ENCODE data around the gene SLC7A8. TPM values are rescaled to one million over a fixed set of nuclear protein-coding genes. Genes with fewer than 3 reads are reported as not detected.
"Not testable (repeated sequence)": the region's sequence is repeated elsewhere in the genome, so short reads cannot be mapped to it uniquely, and the experiment has no call there.

SLC7A8 gene
- total RNA-seq, 2 experiments from 2014 or later: 4.0 to 11.4 TPM

GRCh38 chr14:23227566-23227965, 44.1 kb upstream of the SLC7A8 start:
- Histone ChIP-seq H3K79me2 (ENCODE audit: insufficient read depth, low read depth, low read length) (no peaks in the 10 kb centered on the region), H3K9me3 (ENCODE audit: low read length) (no peaks in the 10 kb centered on the region), H3K4me1 (ENCODE audit: insufficient read depth, low read length, poor library complexity, severe bottlenecking) (no peaks in the 10 kb centered on the region), H2AFZ (ENCODE audit: low read length) (no peak overlapping the region), H4K20me1 (ENCODE audit: insufficient read depth, low read length) (no peaks in the 10 kb centered on the region), H3K36me3 (ENCODE audit: insufficient read depth, low read length) (no peaks in the 10 kb centered on the region), H3K4me3 (ENCODE audit: low read depth, low read length, poor library complexity, severe bottlenecking) (no peak overlapping the region), H3K4me2 (ENCODE audit: low read length) (no peak overlapping the region), H3K9me2 (ENCODE audit: insufficient read depth, low read length) (no peaks in the 10 kb centered on the region), H3K27ac (ENCODE audit: low read depth, low read length, poor library complexity, severe bottlenecking) (no peak overlapping the region)
- POLR2A ChIA-PET: interaction anchor here (0.6 kb wide), 1 partner anchor 9 kb away, joined by 3 read pairs; no protein-coding TSS in a partner anchor
- no TSS peak for BruUV-seq (replicated peaks)
- intact Hi-C loops (cut with micrococcal nuclease; ENCODE audit: unreplicated experiment): no loop called here
- no peak for DNase-seq (ENCODE audit: low spot score)
- CTCF ChIA-PET (ENCODE audit: unreplicated experiment): no interaction called here
- TF ChIP-seq CTCF (conservative IDR thresholded peaks at IDR 0.05; ENCODE audit: low read length) (no peak), EZH2phosphoT487 (IDR thresholded peaks at IDR 0.05; ENCODE audit: borderline replicate concordance, low read depth, low read length) (no peak)

DNA sequence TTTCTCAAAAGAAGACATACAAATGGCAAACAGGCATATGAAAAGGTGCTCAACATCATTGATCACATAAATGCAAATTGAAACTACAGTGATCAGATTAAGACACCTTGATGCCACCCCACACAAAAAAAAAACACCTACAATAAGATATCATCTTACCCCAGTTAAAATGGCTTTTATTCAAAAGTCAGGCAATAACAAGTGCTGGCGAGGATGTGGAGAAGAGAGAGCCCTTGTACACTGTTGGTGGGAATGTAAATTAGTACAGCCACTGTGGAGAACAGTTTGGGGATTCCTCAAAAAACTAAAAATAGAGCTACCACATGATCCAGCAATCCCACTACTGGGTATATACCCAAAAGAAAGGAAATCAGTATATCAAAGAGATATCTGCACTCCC, 41.5 kb upstream of the SLC7A8 start:
- intact Hi-C loops (cut with micrococcal nuclease; ENCODE audit: unreplicated experiment); H3K4me1 ChIP-seq (ENCODE audit: insufficient read depth, low read length, poor library complexity, severe bottlenecking); POLR2A ChIA-PET; H3K79me2 ChIP-seq (ENCODE audit: insufficient read depth, low read depth, low read length); H3K9me3 ChIP-seq (ENCODE audit: low read length); H3K4me3 ChIP-seq (ENCODE audit: low read depth, low read length, poor library complexity, severe bottlenecking); H3K27ac ChIP-seq (ENCODE audit: low read depth, low read length, poor library complexity, severe bottlenecking); DNase-seq (ENCODE audit: low spot score); H3K9me2 ChIP-seq (ENCODE audit: insufficient read depth, low read length); H3K36me3 ChIP-seq (ENCODE audit: insufficient read depth, low read length); CTCF ChIA-PET (ENCODE audit: unreplicated experiment); H2AFZ ChIP-seq (ENCODE audit: low read length); H3K4me2 ChIP-seq (ENCODE audit: low read length); BruUV-seq (replicated peaks); H4K20me1 ChIP-seq (ENCODE audit: insufficient read depth, low read length): not testable (repeated sequence)

- CTCF ChIA-PET (ENCODE audit: unreplicated experiment): no interaction called here
- no TSS peak for BruUV-seq (replicated peaks)
- intact Hi-C loops (cut with micrococcal nuclease; ENCODE audit: unreplicated experiment): no loop called here
Measured at GRCh38 chr14:23219075-23219474, 35.6 kb upstream of the SLC7A8 start.

More at GRCh38 chr14:23219075-23219474, 35.6 kb upstream of the SLC7A8 start:
- Histone ChIP-seq H3K79me2 (ENCODE audit: insufficient read depth, low read depth, low read length) (no peaks in the 10 kb centered on the region), H3K4me3 (ENCODE audit: low read depth, low read length, poor library complexity, severe bottlenecking) (no peak overlapping the region), H3K4me1 (ENCODE audit: insufficient read depth, low read length, poor library complexity, severe bottlenecking) (no peaks in the 10 kb centered on the region), H2AFZ (ENCODE audit: low read length) (no peak overlapping the region), H3K9me2 (ENCODE audit: insufficient read depth, low read length) (no peaks in the 10 kb centered on the region), H3K4me2 (ENCODE audit: low read length) (no peak overlapping the region), H3K9me3 (ENCODE audit: low read length) (no peaks in the 10 kb centered on the region), H3K36me3 (ENCODE audit: insufficient read depth, low read length) (no peaks in the 10 kb centered on the region), H3K27ac (ENCODE audit: low read depth, low read length, poor library complexity, severe bottlenecking) (no peak overlapping the region), H4K20me1 (ENCODE audit: insufficient read depth, low read length) (no peaks in the 10 kb centered on the region)
- DNase-seq (ENCODE audit: low spot score): no peak
- TF ChIP-seq EZH2phosphoT487 (IDR thresholded peaks at IDR 0.05; ENCODE audit: borderline replicate concordance, low read depth, low read length) (no peak), CTCF (conservative IDR thresholded peaks at IDR 0.05; ENCODE audit: low read length) (no peak)
- POLR2A ChIA-PET: no interaction called here
